Motor neuron (in vitro differentiated cells): ENCODE measurements around the gene CNGB1. TPM values are rescaled to one million over a fixed set of nuclear protein-coding genes. Genes with fewer than 3 reads are reported as not detected.

ENCODE experiments used
- ATAC-seq, 8 experiments: fragments of 200-7000 bp; cut with Tn5 transposase; replicated peaks in 6 of 8; 2 replicates each; pipeline ENCODE4 v1.8.0; 2021; ENCODE audit warnings: mild to moderate bottlenecking in 8 of 8, moderate library complexity in 8 of 8
- H3K27ac ChIP-seq, 2 donors: fragments of 250-450 bp; sonication (Bioruptor Pico); 2 replicates each; pipeline ENCODE4 v1.9.0; 2021; ENCODE audit warnings: antibody characterized with exemption in 2 of 2, mild to moderate bottlenecking in 2 of 2, moderate library complexity in 1 of 2
- H3K4me1 ChIP-seq, 2 donors: fragments of 250-450 bp; sonication (Bioruptor Pico); replicated peaks in 1 of 2; 2 replicates each; pipeline ENCODE4 v1.6.1; 2021; ENCODE audit warnings: antibody characterized with exemption in 2 of 2, mild to moderate bottlenecking in 2 of 2, moderate library complexity in 1 of 2
- H3K4me3 ChIP-seq, 5 donors: fragments of 250-450 bp; sonication (Bioruptor Pico); 2 replicates each; pipeline ENCODE4 v1.9.0; 2021; ENCODE audit warnings: antibody characterized with exemption in 5 of 5, mild to moderate bottlenecking in 5 of 5, moderate library complexity in 4 of 5
- WGBS, 10 experiments: fragments of 450-650 bp; shearing (Covaris generic); methylation state at CpG; one replicate each; pipeline ENCODE4 v1.0.0; 2022; 5-methylcytosine and 5-hydroxymethylcytosine counted together
- in situ Hi-C, 9 experiments: fragments of 400-800 bp; cut with MboI; loops; one replicate each; pipeline ENCODE4 v1.15.0; 2021; ENCODE audit warnings: low sequenced_read_pairs in 9 of 9, low pct_unique_long_range_greater_than_20kb in 2 of 9; ENCODE audit not compliant: unreplicated experiment in 9 of 9
- total RNA-seq, 8 experiments: library from RNA; unstranded; fragments of 300-600 nt; gene quantifications; 2 replicates each; pipeline versions ENCODE4 v1.2.3 to v1.2.4, GENCODE V29; 2022

CNGB1 gene
- total RNA-seq, 8 experiments from 2014 or later, result 0.05 to 2.1 (median 1.2) TPM; not detected in 1

GRCh38 chr16:57994778-57995177 is 23.9 kb upstream of the CNGB1 start:
- in situ Hi-C loops, result loop anchor here in 3 of 9 experiments (25.0 kb wide), 3 partner anchors 107 to 232 kb away; no protein-coding TSS in a partner anchor
- ATAC-seq, result peak in 7 of 8 experiments; percentile 34 to 64 (median 46)

GRCh38 chr16:57994361-57994760 is 23.4 kb upstream of the CNGB1 start:
- H3K4me3 ChIP-seq, result no peak overlapping the region
- WGBS, 10 experiments, result 49 to 100% (median 83%) methylated on average over 1 to 4 of the region's 4 CpGs
- in situ Hi-C loops, result loop anchor here in 3 of 9 experiments (25.0 kb wide), 3 partner anchors 107 to 232 kb away; no protein-coding TSS in a partner anchor

More at GRCh38 chr16:57994778-57995177, 23.9 kb upstream of the CNGB1 start:
- Histone ChIP-seq H3K4me3 (no peak overlapping the region), H3K27ac (no peak overlapping the region), H3K4me1 (peaks cover 7 to 8% of the 10 kb centered on the region in 2 donors)
- 0 to 29% (median 19%) methylated on average over 1 to 3 of the region's 4 CpGs; no CpG with 5 or more reads in 4 of the 10 experiments for WGBS, 10 experiments

GRCh38 chr16:57993897-57994296 is 23.0 kb upstream of the CNGB1 start:
- 40% methylated on average over 1 of the region's 5 CpGs; no CpG with 5 or more reads in 9 of the 10 experiments for WGBS, 10 experiments
- in situ Hi-C loops, result loop anchor here in 3 of 9 experiments (25.0 kb wide), 3 partner anchors 107 to 232 kb away; no protein-coding TSS in a partner anchor
- peaks cover under 1 to 4% of the 10 kb centered on the region in 2 donors for H3K4me1 ChIP-seq
- H3K27ac ChIP-seq, result no peak overlapping the region
- ATAC-seq, result no peak
- H3K4me3 ChIP-seq, result no peak overlapping the region

More at GRCh38 chr16:57994361-57994760, 23.4 kb upstream of the CNGB1 start:
- H3K27ac ChIP-seq, result no peak overlapping the region
- ATAC-seq, result no peak
- H3K4me1 ChIP-seq, result peaks cover 5 to 8% of the 10 kb centered on the region in 2 donors

GRCh38 chr16:57993438-57993837 is 22.5 kb upstream of the CNGB1 start:
- 91 to 100% (median 92%) methylated on average over 1 to 5 of the region's 8 CpGs; no CpG with 5 or more reads in 7 of the 10 experiments for WGBS, 10 experiments
- in situ Hi-C loops, result loop anchor here in 3 of 9 experiments (25.0 kb wide), 3 partner anchors 106 to 231 kb away; no protein-coding TSS in a partner anchor
- no peak overlapping the region for H3K4me3 ChIP-seq
- peak in 1 of 8 experiments; percentile 13 for ATAC-seq
- H3K4me1 ChIP-seq, result peaks cover 0 to 3% of the 10 kb centered on the region in 2 donors
- H3K27ac ChIP-seq, result no peak overlapping the region

- H3K27ac ChIP-seq, result no peak overlapping the region
- no peak overlapping the region for H3K4me3 ChIP-seq
- H3K4me1 ChIP-seq, result peaks cover 0 to 3% of the 10 kb centered on the region in 2 donors
- WGBS, 10 experiments, result 50 to 100% (median 95%) methylated on average over 1 to 4 of the region's 6 CpGs; no CpG with 5 or more reads in 7 of the 10 experiments
- in situ Hi-C loops, result loop anchor here in 3 of 9 experiments (25.0 kb wide), 3 partner anchors 105 to 230 kb away; no protein-coding TSS in a partner anchor
- ATAC-seq, result no peak
These were observed 21.2 kb upstream of the CNGB1 start for GRCh38 chr16:57992084-57992483.

GRCh38 chr16:57991551-57992059 is 20.7 kb upstream of the CNGB1 start:
- peaks cover 0 to 3% of the 10 kb centered on the region in 2 donors for H3K4me1 ChIP-seq
- WGBS, 10 experiments, result 47 to 100% (median 75%) methylated on average over 1 to 3 of the region's 11 CpGs; no CpG with 5 or more reads in 3 of the 10 experiments
- in situ Hi-C loops, result loop anchor here in 3 of 9 experiments (25.0 kb wide), 3 partner anchors 104 to 229 kb away; no protein-coding TSS in a partner anchor
- no peak overlapping the region for H3K27ac ChIP-seq
- ATAC-seq, result no peak
- no peak overlapping the region for H3K4me3 ChIP-seq

- in situ Hi-C loops, result loop anchor here in 3 of 9 experiments (25.0 kb wide), 3 partner anchors 102 to 227 kb away; no protein-coding TSS in a partner anchor
- Histone ChIP-seq H3K27ac (no peak overlapping the region), H3K4me3 (no peak overlapping the region), H3K4me1 (peaks cover 0 to 4% of the 10 kb centered on the region in 2 donors)
- WGBS, 10 experiments, result 71% methylated on average over 1 of the region's 1 CpG; no CpG with 5 or more reads in 9 of the 10 experiments
- ATAC-seq, result peak in 2 of 8 experiments; percentile 15 to 48
These were observed 18.0 kb upstream of the CNGB1 start for GRCh38 chr16:57988929-57989328.

GRCh38 chr16:57987441-57988177 is 16.7 kb upstream of the CNGB1 start:
- Histone ChIP-seq H3K4me1 (peaks cover 0 to 4% of the 10 kb centered on the region in 2 donors), H3K4me3 (no peak overlapping the region), H3K27ac (no peak overlapping the region)
- WGBS, 10 experiments, result 75 to 100% (median 91%) methylated on average over 1 to 6 of the region's 8 CpGs; no CpG with 5 or more reads in 4 of the 10 experiments
- no peak for ATAC-seq
- in situ Hi-C loops, result loop anchor here in 3 of 9 experiments (25.0 kb wide), 3 partner anchors 100 to 225 kb away; no protein-coding TSS in a partner anchor

GRCh38 chr16:57986196-57986595 is 15.3 kb upstream of the CNGB1 start:
- in situ Hi-C loops, result loop anchor here in 3 of 9 experiments (25.0 kb wide), 3 partner anchors 99 to 224 kb away; no protein-coding TSS in a partner anchor
- no peak for ATAC-seq
- WGBS, 10 experiments, result 44 to 100% (median 91%) methylated on average over 1 to 3 of the region's 9 CpGs; no CpG with 5 or more reads in 6 of the 10 experiments
- Histone ChIP-seq H3K4me1 (peaks cover 0 to 4% of the 10 kb centered on the region in 2 donors), H3K27ac (no peak overlapping the region), H3K4me3 (peak overlapping the region in 1 of 5 donors; percentile 68)

- 0 to 37% (median 6%) methylated on average over 1 to 10 of the region's 62 CpGs; no CpG with 5 or more reads in 3 of the 10 experiments for WGBS, 10 experiments
- Histone ChIP-seq H3K4me1 (peaks cover 0 to 4% of the 10 kb centered on the region in 2 donors), H3K27ac (no peak overlapping the region), H3K4me3 (peak overlapping the region; percentile 39 to 74 (median 48))
- in situ Hi-C loops, result loop anchor here in 3 of 9 experiments (25.0 kb wide), 3 partner anchors 98 to 223 kb away; no protein-coding TSS in a partner anchor
- peak in 6 of 8 experiments; percentile 29 to 75 (median 72) for ATAC-seq
These were observed 14.6 kb upstream of the CNGB1 start for GRCh38 chr16:57985204-57986181.

- Histone ChIP-seq H3K27ac (no peak overlapping the region), H3K4me1 (peaks cover 0 to 4% of the 10 kb centered on the region in 2 donors), H3K4me3 (peak overlapping the region; percentile 39 to 74 (median 48))
- in situ Hi-C loops, result loop anchor here in 3 of 9 experiments (25.0 kb wide), 3 partner anchors 97 to 222 kb away; no protein-coding TSS in a partner anchor
- ATAC-seq, result peak; percentile 76 to 97 (median 95)
- 17 to 47% (median 26%) methylated on average over 5 to 11 of the region's 64 CpGs; no CpG with 5 or more reads in 6 of the 10 experiments for WGBS, 10 experiments
These were observed 13.7 kb upstream of the CNGB1 start for GRCh38 chr16:57984443-57985203.
